Endothelial cell of umbilical vein (primary cell): ENCODE data around the gene SPCS3. TPM values are rescaled to one million over a fixed set of nuclear protein-coding genes. Genes with fewer than 3 reads are reported as not detected.

Experiments
- BruUV-seq: library from RNA; stranded (reverse); fragments of 400-500 nt; replicated peaks from 2 replicates; lab custom pipeline; 2021; lab: Mats Ljungman, UMichigan
- CTCF ChIA-PET: fragments of 300-600, 350-600 bp; sonication (Branson Sonifier 250); formaldehyde crosslinking; loops from one replicate; lab custom pipeline; 2021; ENCODE audit warnings: antibody characterized with exemption, inconsistent platforms; lab: Charles Lee
- POLR2A ChIA-PET: fragments of 300-600, 350-600 bp; sonication (Branson Sonifier 250); formaldehyde crosslinking; loops from one replicate; lab custom pipeline; 2021; ENCODE audit warnings: antibody characterized with exemption, inconsistent platforms; lab: Charles Lee
- DNase-seq: peaks from one replicate; pipeline ENCODE4 v3.0.0-alpha.2; 2011; ENCODE audit warnings: low read depth, low spot score
- FAIRE-seq: peaks from 2 replicates; lab custom pipeline; 2011; peaks lifted over from hg19 to GRCh38; lab: Jason Lieb, UNC
- H2AFZ ChIP-seq: 2 replicates; pipeline ENCODE4 v1.6.0; 2012; ENCODE audit warnings: low read depth, low read length, control low read depth, inconsistent platforms
- H3K27ac ChIP-seq: 2 replicates; pipeline ENCODE4 v1.5.1; 2011; ENCODE audit warnings: low read depth, mild to moderate bottlenecking, control low read depth, low read length, moderate library complexity; ENCODE audit not compliant: insufficient read depth
- H3K27me3 ChIP-seq, 2 experiments: 2 replicates each; pipeline versions ENCODE4 v1.6.0 to v1.6.1; 2011; ENCODE audit warnings: low read length in 2 of 2, mixed read lengths in 1 of 2; ENCODE audit not compliant: control insufficient read depth in 2 of 2, insufficient read depth in 2 of 2
- H3K36me3 ChIP-seq, 2 experiments: 2 replicates in 1 of 2; 3 replicates in 1 of 2; pipeline ENCODE4 v1.5.1; 2011; ENCODE audit warnings: low read length in 2 of 2, mild to moderate bottlenecking in 1 of 2, moderate library complexity in 1 of 2; ENCODE audit not compliant: control insufficient read depth in 2 of 2, insufficient read depth in 2 of 2; ENCODE audit errors: extremely low read depth in 1 of 2
- H3K4me1 ChIP-seq: 3 replicates; pipeline ENCODE4 v1.5.1; 2011; ENCODE audit warnings: mild to moderate bottlenecking, low read length; ENCODE audit not compliant: control insufficient read depth, insufficient read depth; ENCODE audit errors: extremely low read depth
- H3K4me2 ChIP-seq: 2 replicates; pipeline ENCODE4 v1.6.1; 2011; ENCODE audit warnings: low read length, control low read depth, mixed read lengths; ENCODE audit not compliant: insufficient read depth
- H3K4me3 ChIP-seq, 3 experiments: fragments of 200-600 bp in 1 of 3; sonication (generic), shearing (Covaris generic) in 1 of 3; replicated peaks in 1 of 3; 2 replicates each; pipeline ENCODE4 v1.5.1; 2011 to 2016; ENCODE audit warnings: control low read depth in 3 of 3, low read length in 3 of 3, mild to moderate bottlenecking in 2 of 3, inconsistent platforms in 1 of 3, low read depth in 1 of 3, moderate library complexity in 1 of 3; ENCODE audit not compliant: insufficient read depth in 1 of 3
- H3K79me2 ChIP-seq: 2 replicates; pipeline ENCODE4 v1.6.0; 2012; ENCODE audit warnings: low read length, inconsistent platforms; ENCODE audit not compliant: control insufficient read depth, insufficient read depth
- H3K9ac ChIP-seq: replicated peaks from 2 replicates; pipeline ENCODE3; 2011; ENCODE audit warnings: low read length, control low read depth; ENCODE audit not compliant: insufficient read depth; ENCODE audit errors: extremely low read depth
- H3K9me1 ChIP-seq: replicated peaks from 3 replicates; pipeline ENCODE4 v1.6.0; 2011; ENCODE audit warnings: mild to moderate bottlenecking, low read length; ENCODE audit not compliant: control insufficient read depth, insufficient read depth; ENCODE audit errors: extremely low read depth
- H3K9me3 ChIP-seq: replicated peaks from 2 replicates; pipeline ENCODE4 v1.5.1; 2012; ENCODE audit warnings: low read length, inconsistent platforms; ENCODE audit not compliant: control insufficient read depth, insufficient read depth
- H4K20me1 ChIP-seq: replicated peaks from 2 replicates; pipeline ENCODE3; 2011; ENCODE audit warnings: mild to moderate bottlenecking, low read length; ENCODE audit not compliant: control insufficient read depth, insufficient read depth; ENCODE audit errors: extremely low read depth
- CTCF ChIP-seq, 2 donors: IDR thresholded peaks; 1 replicate in 1 of 2; 2 replicates in 1 of 2; pipeline ENCODE4 v1.5.1; 2011; ENCODE audit warnings: low read length in 2 of 2, mild to moderate bottlenecking in 2 of 2, moderate library complexity in 2 of 2, control low read depth in 1 of 2, inconsistent platforms in 1 of 2, low read depth in 1 of 2; ENCODE audit not compliant: insufficient read depth in 1 of 2; ENCODE audit errors: extremely low read depth in 1 of 2
- EZH2 ChIP-seq: IDR thresholded peaks from 2 replicates; pipeline ENCODE4 v1.6.1; 2012; ENCODE audit warnings: borderline replicate concordance, low read depth, mild to moderate bottlenecking, moderate library complexity, low read length, inconsistent platforms; ENCODE audit not compliant: severe bottlenecking
- FOS ChIP-seq: IDR thresholded peaks from 2 replicates; pipeline ENCODE4 v1.6.1; 2011; ENCODE audit warnings: mild to moderate bottlenecking, low read length, moderate library complexity, borderline replicate concordance; ENCODE audit not compliant: insufficient read depth
- GATA2 ChIP-seq: IDR thresholded peaks from 2 replicates; pipeline ENCODE4 v1.7.0; 2011; ENCODE audit warnings: low read depth, mild to moderate bottlenecking, moderate library complexity, mixed read lengths, low read length; ENCODE audit not compliant: insufficient read length, insufficient read depth
- JUN ChIP-seq: IDR thresholded peaks from 2 replicates; pipeline ENCODE4 v1.6.1; 2011; ENCODE audit warnings: borderline replicate concordance, low read depth; ENCODE audit not compliant: insufficient read length, insufficient read depth
- MAX ChIP-seq: IDR thresholded peaks from 2 replicates; pipeline ENCODE4 v1.6.1; 2011; ENCODE audit not compliant: insufficient read depth, insufficient read length
- MYC ChIP-seq: IDR thresholded peaks from one replicate; pipeline ENCODE4 v1.6.1; 2011; ENCODE audit warnings: mild to moderate bottlenecking, low read depth, low read length
- POLR2A ChIP-seq: IDR thresholded peaks from 2 replicates; pipeline ENCODE4 v1.6.1; 2012; ENCODE audit warnings: low read depth, mild to moderate bottlenecking, control low read depth, low read length
- POLR2AphosphoS5 ChIP-seq: IDR thresholded peaks from 2 replicates; pipeline ENCODE4 v1.6.1; 2012; ENCODE audit warnings: low read depth, mild to moderate bottlenecking, control low read depth, low read length, moderate library complexity; ENCODE audit not compliant: insufficient read depth
- dilution Hi-C: fragments of 300-500 bp; cut with MboI; formaldehyde crosslinking; loops from one replicate; pipeline ENCODE4 v1.15.0; 2019; ENCODE audit warnings: low sequenced_read_pairs; ENCODE audit not compliant: extremely low pct_ligation_motif_present
- intact Hi-C: fragments of 100-400 bp; cut with micrococcal nuclease; formaldehyde crosslinking; loops from one replicate; pipeline ENCODE4 v1.10.0; 2022
- polyA plus RNA-seq, 4 experiments: library from polyadenylated mRNA; depleted of rRNA in 3 of 4; stranded (reverse) in 3 of 4; unstranded in 1 of 4; fragments of >200 nt; gene quantifications; 2 replicates each; pipeline versions ENCODE4 v1.2.1 to v1.2.3, GENCODE V29; 2011 to 2012; ENCODE audit warnings: missing spikeins in 1 of 4
- total RNA-seq: library from RNA; stranded (reverse); gene quantifications from 2 replicates; pipeline ENCODE4 v1.2.3, GENCODE V29; 2021

The SPCS3 gene
- total and polyA plus RNA-seq, 2 donors (not counting 3 experiments of a cell fraction or from before 2014, with no cell fraction given), result 36.4 to 183 TPM

- no peaks in the 10 kb centered on the region for H3K27me3 ChIP-seq
- H3K36me3 ChIP-seq, result no peaks in the 10 kb centered on the region
- dilution Hi-C loops, result no loop called here
- H3K4me2 ChIP-seq, result no peak overlapping the region
- FAIRE-seq (no peak), DNase-seq (no peak)
- no peak overlapping the region for H3K4me3 ChIP-seq
- ChIA-PET POLR2A (no interaction called here), CTCF (no interaction called here)
- H3K9me1 ChIP-seq, result no peaks in the 10 kb centered on the region
- H3K9ac ChIP-seq, result no peak overlapping the region
- no peaks in the 10 kb centered on the region for H3K4me1 ChIP-seq
- H3K79me2 ChIP-seq, result no peaks in the 10 kb centered on the region
- H3K9me3 ChIP-seq, result no peaks in the 10 kb centered on the region
- intact Hi-C loops, result no loop called here
- no peak overlapping the region for H2AFZ ChIP-seq
- BruUV-seq, result no TSS peak
- no peak overlapping the region for H3K27ac ChIP-seq
- no peaks in the 10 kb centered on the region for H4K20me1 ChIP-seq
- TF ChIP-seq CTCF (IDR thresholded peaks at IDR 0.05; ENCODE audit: extremely low read depth in 1 of 2, insufficient read depth in 1 of 2, low read depth in 1 of 2, low read length in 2 of 2), result no peak
Measured at GRCh38 chr4:176358083-176358469, 38.3 kb downstream of the SPCS3 start.

GRCh38 chr4:176359590-176359989 is 39.8 kb downstream of the SPCS3 start:
- Histone ChIP-seq H4K20me1 (no peaks in the 10 kb centered on the region), H3K27me3 (peaks cover 0 to 2% of the 10 kb centered on the region in 2 experiments), H3K36me3 (no peaks in the 10 kb centered on the region), H3K9me1 (no peaks in the 10 kb centered on the region), H3K4me3 (no peak overlapping the region), H3K4me1 (no peaks in the 10 kb centered on the region), H3K27ac (no peak overlapping the region), H3K79me2 (no peaks in the 10 kb centered on the region), H3K9me3 (no peaks in the 10 kb centered on the region), H3K9ac (no peak overlapping the region), H2AFZ (no peak overlapping the region), H3K4me2 (no peak overlapping the region)
- dilution Hi-C loops (no loop called here), intact Hi-C loops (no loop called here)
- CTCF ChIA-PET, result no interaction called here
- DNase-seq (no peak), FAIRE-seq (no peak)
- POLR2A ChIA-PET, result no interaction called here
- no TSS peak for BruUV-seq
- no peak for TF ChIP-seq GATA2
- no peak for TF ChIP-seq MAX
- no peak for TF ChIP-seq POLR2AphosphoS5
- no peak for TF ChIP-seq EZH2
- TF ChIP-seq POLR2A, result no peak
- no peak for TF ChIP-seq FOS
- TF ChIP-seq MYC, result no peak
- no peak for TF ChIP-seq JUN
- TF ChIP-seq CTCF (IDR thresholded peaks at IDR 0.05; ENCODE audit: extremely low read depth in 1 of 2, insufficient read depth in 1 of 2, low read depth in 1 of 2, low read length in 2 of 2), result no peak
